Gastrocnemius medialis (tissue), 4 donors: Measurements from ENCODE around the gene TMEM121. TPM values are rescaled to one million over a fixed set of nuclear protein-coding genes. Genes with fewer than 3 reads are reported as not detected.

Experiments
- ATAC-seq, 2 donors: fragments of 150-250 bp; one replicate each; pipeline ENCODE4 v1.9.1; 2016
- DNase-seq, 2 donors: peaks; one replicate each; pipeline ENCODE4 v3.0.0-alpha.2; 2019
- H3K27ac ChIP-seq, 4 donors: fragments of 200-600 bp; sonication (generic); 1 replicate in 1 of 4; 2 replicates in 3 of 4; pipeline ENCODE4 v1.5.1; 2016 to 2018; ENCODE audit warnings: mild to moderate bottlenecking in 2 of 4, moderate library complexity in 1 of 4
- H3K27me3 ChIP-seq, 3 donors: fragments of 200-600 bp; sonication (generic) in 2 of 3; 1 replicate in 1 of 3; 2 replicates in 2 of 3; pipeline versions ENCODE4 v1.5.1 to v1.6.0; 2016 to 2019; ENCODE audit warnings: mild to moderate bottlenecking in 1 of 3, moderate library complexity in 1 of 3
- H3K36me3 ChIP-seq, 2 donors: fragments of 200-600 bp; sonication (generic) in 1 of 2; one replicate each; pipeline ENCODE4 v1.5.1; 2017 to 2018
- H3K4me1 ChIP-seq, 2 donors: fragments of 200-600 bp; sonication (generic) in 1 of 2; one replicate each; pipeline ENCODE4 v1.5.1; 2016 to 2017; ENCODE audit warnings: mild to moderate bottlenecking in 2 of 2
- H3K4me3 ChIP-seq, 4 donors: fragments of 200-600 bp; sonication (generic) in 3 of 4; 1 replicate in 1 of 4; 2 replicates in 3 of 4; pipeline ENCODE4 v1.5.1; 2016 to 2019; ENCODE audit warnings: mild to moderate bottlenecking in 2 of 4
- H3K9me3 ChIP-seq, 3 donors: fragments of 200-600 bp; sonication (generic) in 2 of 3; 1 replicate in 1 of 3; 2 replicates in 2 of 3; pipeline ENCODE4 v1.5.1; 2016 to 2019
- POLR2A ChIP-seq, 2 donors: fragments of 450-650 bp; IDR thresholded peaks; one replicate each; pipeline ENCODE4 v1.6.1; 2017; ENCODE audit warnings: antibody characterized with exemption in 2 of 2, mild to moderate bottlenecking in 2 of 2, moderate library complexity in 2 of 2
- in situ Hi-C, 4 donors: fragments of 200-750 bp; cut with MboI; loops; one replicate each; pipeline versions ENCODE4 v1.15.0 to v1.8.0; 2017; ENCODE audit warnings: low sequenced_read_pairs in 4 of 4
- intact Hi-C: fragments of 100-400 bp; cut with DNase I; formaldehyde crosslinking; loops from one replicate; pipeline ENCODE4 v1.15.1; 2023; ENCODE audit warnings: low total_unique reads
- total RNA-seq, 4 donors: library from RNA; depleted of rRNA; stranded (reverse); fragments of >200 nt; gene quantifications; one replicate each; pipeline versions ENCODE4 v1.1.0 to v1.2.3, GENCODE V29; 2016
- TF ChIP-seq, protein P1 (sequence below), 5 experiments: fragments of 450-650 bp in 3 of 5; fragments of 200-600 bp in 2 of 5; sonication (generic) in 2 of 5; IDR thresholded peaks in 4 of 5; conservative IDR thresholded peaks in 1 of 5; 1 replicate in 4 of 5; 2 replicates in 1 of 5; pipeline ENCODE4 v1.5.1; 2016 to 2019; ENCODE audit warnings: antibody characterized with exemption in 5 of 5, mild to moderate bottlenecking in 3 of 5, moderate library complexity in 3 of 5

The TMEM121 gene
- total RNA-seq, 4 donors from 2014 or later: 1.1 to 1.2 TPM; not detected in 2

DNA sequence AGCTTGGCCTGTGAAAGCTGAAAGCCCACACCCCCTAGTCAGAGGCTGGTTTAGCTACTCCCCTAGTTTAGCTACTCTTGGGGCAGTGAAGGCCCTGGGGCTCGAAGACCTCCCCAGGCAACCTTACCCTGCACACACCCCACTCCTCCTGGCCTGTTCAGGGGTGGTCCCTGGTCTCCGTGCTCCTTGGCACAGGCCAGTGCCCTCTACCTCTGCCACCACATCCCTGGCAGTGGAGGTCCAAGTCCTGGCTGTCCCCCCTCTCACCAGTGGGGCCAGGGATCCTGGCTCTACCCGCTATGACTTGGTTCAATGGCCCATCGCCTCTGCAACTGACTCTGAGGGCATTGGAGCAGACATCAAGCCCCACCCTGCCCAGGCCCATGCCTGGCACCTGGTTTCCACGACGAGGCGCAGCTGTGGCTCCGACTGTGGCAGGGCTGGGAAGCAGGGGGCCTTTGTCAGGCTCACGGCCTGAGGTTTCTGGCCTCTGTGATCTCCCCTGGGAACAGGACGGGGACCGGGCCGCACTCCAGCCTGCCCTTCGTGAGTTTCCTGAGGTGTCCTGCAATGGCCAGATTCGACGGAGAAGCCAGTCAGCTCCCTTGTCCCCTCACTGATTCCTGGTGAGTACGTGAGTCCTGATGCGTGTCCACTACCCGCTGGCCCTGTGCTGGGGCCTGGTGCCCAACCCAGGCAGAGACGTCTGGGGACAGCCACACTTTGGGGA, 5.7 kb downstream of the TMEM121 start:
- DNase-seq (no peak), ATAC-seq (no peak)
- no peak for TF ChIP-seq POLR2A (IDR thresholded peaks at IDR 0.05)
- TF ChIP-seq, protein P1, sequence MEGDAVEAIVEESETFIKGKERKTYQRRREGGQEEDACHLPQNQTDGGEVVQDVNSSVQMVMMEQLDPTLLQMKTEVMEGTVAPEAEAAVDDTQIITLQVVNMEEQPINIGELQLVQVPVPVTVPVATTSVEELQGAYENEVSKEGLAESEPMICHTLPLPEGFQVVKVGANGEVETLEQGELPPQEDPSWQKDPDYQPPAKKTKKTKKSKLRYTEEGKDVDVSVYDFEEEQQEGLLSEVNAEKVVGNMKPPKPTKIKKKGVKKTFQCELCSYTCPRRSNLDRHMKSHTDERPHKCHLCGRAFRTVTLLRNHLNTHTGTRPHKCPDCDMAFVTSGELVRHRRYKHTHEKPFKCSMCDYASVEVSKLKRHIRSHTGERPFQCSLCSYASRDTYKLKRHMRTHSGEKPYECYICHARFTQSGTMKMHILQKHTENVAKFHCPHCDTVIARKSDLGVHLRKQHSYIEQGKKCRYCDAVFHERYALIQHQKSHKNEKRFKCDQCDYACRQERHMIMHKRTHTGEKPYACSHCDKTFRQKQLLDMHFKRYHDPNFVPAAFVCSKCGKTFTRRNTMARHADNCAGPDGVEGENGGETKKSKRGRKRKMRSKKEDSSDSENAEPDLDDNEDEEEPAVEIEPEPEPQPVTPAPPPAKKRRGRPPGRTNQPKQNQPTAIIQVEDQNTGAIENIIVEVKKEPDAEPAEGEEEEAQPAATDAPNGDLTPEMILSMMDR (IDR thresholded peaks at IDR 0.05 in 4 of 5, conservative IDR thresholded peaks at IDR 0.05 in 1 of 5): no peak
- H3K27ac ChIP-seq: no peak overlapping the region
- H3K4me3 ChIP-seq: no peak overlapping the region
- intact Hi-C loops (no loop called here), in situ Hi-C loops (no loop called here)
- no peaks in the 10 kb centered on the region for H3K9me3 ChIP-seq
- peaks cover 9 to 15% of the 10 kb centered on the region in 2 donors for H3K4me1 ChIP-seq
- H3K36me3 ChIP-seq: no peaks in the 10 kb centered on the region
- peaks cover 18 to 34% (median 23%) of the 10 kb centered on the region in 3 donors for H3K27me3 ChIP-seq

DNA sequence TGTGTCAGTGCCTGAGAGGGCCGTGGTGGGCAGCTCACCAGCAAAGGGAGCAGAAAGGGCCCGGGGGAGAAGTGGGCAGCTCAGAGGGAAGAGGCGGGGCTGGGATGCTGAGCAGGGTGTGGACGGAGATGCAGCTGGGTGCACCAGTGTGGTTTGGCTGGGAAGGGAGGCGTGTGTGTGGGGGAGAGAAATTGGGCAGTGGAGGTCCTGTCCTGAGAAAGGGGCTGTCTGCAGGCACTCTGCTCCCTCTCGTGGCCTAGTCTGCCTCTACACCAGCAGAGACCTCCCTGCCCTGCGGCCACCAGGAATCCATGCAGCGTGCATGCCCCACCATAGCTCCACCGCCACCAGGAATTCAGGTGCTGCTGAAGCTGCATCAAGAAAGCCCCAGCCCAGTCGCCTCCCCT, 6.4 kb downstream of the TMEM121 start:
- Histone ChIP-seq H3K4me3 (no peak overlapping the region), H3K4me1 (peaks cover 3 to 8% of the 10 kb centered on the region in 2 donors), H3K27me3 (peaks cover 17 to 32% (median 22%) of the 10 kb centered on the region in 3 donors), H3K36me3 (no peaks in the 10 kb centered on the region), H3K9me3 (no peaks in the 10 kb centered on the region), H3K27ac (no peak overlapping the region)
- ATAC-seq: no peak
- DNase-seq: no peak
- intact Hi-C loops: no loop called here
- in situ Hi-C loops: no loop called here
- no peak for TF ChIP-seq POLR2A (IDR thresholded peaks at IDR 0.05)
- TF ChIP-seq, protein P1 (IDR thresholded peaks at IDR 0.05 in 4 of 5, conservative IDR thresholded peaks at IDR 0.05 in 1 of 5): no peak

DNA sequence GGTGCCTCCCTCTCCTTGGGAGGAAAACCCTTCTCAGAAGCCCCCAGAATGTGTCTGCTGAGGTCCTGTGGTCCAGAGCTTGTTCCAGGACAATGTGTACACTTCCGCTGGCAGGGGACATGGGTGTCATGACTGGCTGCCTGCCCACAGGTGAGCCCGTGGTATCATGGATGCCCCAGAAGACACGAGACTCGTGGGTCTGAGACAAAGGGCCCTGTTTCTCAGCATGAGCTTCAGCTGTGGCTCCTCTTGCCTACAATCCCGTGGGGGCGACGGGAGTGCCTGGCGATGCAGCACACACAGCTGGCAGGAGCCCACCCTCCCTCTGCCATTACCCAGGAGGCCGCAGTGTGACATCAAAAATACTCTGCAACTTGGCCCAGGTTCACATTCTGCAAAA, 7.0 kb downstream of the TMEM121 start:
- TF ChIP-seq, protein P1 (IDR thresholded peaks at IDR 0.05 in 4 of 5, conservative IDR thresholded peaks at IDR 0.05 in 1 of 5): no peak
- no peak for TF ChIP-seq POLR2A (IDR thresholded peaks at IDR 0.05)
- in situ Hi-C loops (no loop called here), intact Hi-C loops (no loop called here)
- H3K4me1 ChIP-seq: peaks cover 0 to 4% of the 10 kb centered on the region in 2 donors
- no peak overlapping the region for H3K27ac ChIP-seq
- ATAC-seq: no peak
- no peaks in the 10 kb centered on the region for H3K9me3 ChIP-seq
- H3K36me3 ChIP-seq: no peaks in the 10 kb centered on the region
- peaks cover 19 to 32% (median 20%) of the 10 kb centered on the region in 3 donors for H3K27me3 ChIP-seq
- no peak overlapping the region for H3K4me3 ChIP-seq
- no peak for DNase-seq

DNA sequence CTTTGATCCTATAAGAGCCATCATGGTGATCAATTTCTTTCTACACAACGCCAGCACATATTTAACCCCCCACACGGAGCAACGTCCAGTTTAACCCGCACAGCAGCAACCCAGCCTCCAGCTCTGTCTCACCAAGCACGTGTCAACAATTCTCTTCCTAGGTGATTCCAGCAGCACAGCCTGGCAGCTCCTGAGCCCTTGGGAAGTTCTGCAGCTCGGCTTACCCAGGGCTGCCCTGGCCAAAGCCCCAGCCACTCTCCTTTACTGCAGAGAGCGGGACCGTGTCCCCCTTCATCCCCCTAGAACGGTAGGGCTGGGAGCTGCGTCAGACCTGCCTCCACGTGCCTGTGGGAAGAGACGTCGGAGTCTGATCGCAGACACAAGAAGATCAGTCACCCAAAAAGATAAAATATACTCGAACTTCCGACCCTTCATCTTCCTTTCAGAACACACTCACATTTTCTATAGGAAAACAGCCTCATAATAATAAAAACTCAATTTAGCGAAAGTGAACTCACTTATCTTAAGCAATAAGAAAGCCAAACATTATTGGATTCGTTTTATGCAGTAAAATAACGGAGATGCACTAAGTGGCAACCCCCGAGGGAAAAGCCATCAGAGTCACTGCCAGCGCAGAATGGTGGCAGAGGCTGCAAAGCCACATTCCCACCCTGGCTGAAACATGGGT, 7.6 kb downstream of the TMEM121 start:
- DNase-seq: no peak
- intact Hi-C loops (no loop called here), in situ Hi-C loops (no loop called here)
- Histone ChIP-seq H3K4me1 (peaks cover 0 to 1% of the 10 kb centered on the region in 2 donors), H3K27me3 (peaks cover 19 to 30% (median 21%) of the 10 kb centered on the region in 3 donors), H3K9me3 (no peaks in the 10 kb centered on the region), H3K4me3 (no peak overlapping the region), H3K27ac (no peak overlapping the region), H3K36me3 (no peaks in the 10 kb centered on the region)
- no peak for ATAC-seq
- TF ChIP-seq, protein P1 (IDR thresholded peaks at IDR 0.05 in 4 of 5, conservative IDR thresholded peaks at IDR 0.05 in 1 of 5): no peak
- no peak for TF ChIP-seq POLR2A (IDR thresholded peaks at IDR 0.05)
